K562 (cell line): ENCODE data around the gene PPP2R2B. TPM values are rescaled to one million over a fixed set of nuclear protein-coding genes. Genes with fewer than 3 reads are reported as not detected.

ENCODE experiments used
- ELF4 ChIP-seq: fragments of 450-650 bp; formaldehyde crosslinking; IDR thresholded peaks from 2 replicates; pipeline ENCODE4 v1.4.0; 2022; ENCODE audit warnings: missing genetic modification characterization
- NBN ChIP-seq: fragments of 450-650 bp; IDR thresholded peaks from 2 replicates; pipeline ENCODE4 v1.6.1; 2016; ENCODE audit warnings: low read depth, mild to moderate bottlenecking
- TAF1 ChIP-seq: IDR thresholded peaks from 2 replicates; pipeline ENCODE4 v1.6.1; 2011; ENCODE audit warnings: mild to moderate bottlenecking, low read length, moderate library complexity; ENCODE audit not compliant: insufficient read depth, control insufficient read depth, severe bottlenecking; ENCODE audit errors: extremely low read depth
- ZKSCAN1 ChIP-seq: fragments of 150-350 bp; IDR thresholded peaks from 2 replicates; pipeline ENCODE4 v1.6.1; 2016; ENCODE audit warnings: low read depth, low read length
- ZNF212 ChIP-seq: fragments of 450-650 bp; formaldehyde crosslinking; IDR thresholded peaks from 2 replicates; pipeline ENCODE4 v1.4.0; 2020; ENCODE audit warnings: mild to moderate bottlenecking
- ZNF609 ChIP-seq: sonication (generic); formaldehyde crosslinking; IDR thresholded peaks from 2 replicates; pipeline ENCODE4 v1.8.1; 2023; ENCODE audit warnings: missing genetic modification reagents, mild to moderate bottlenecking, borderline replicate concordance
- polyA plus RNA-seq, 8 experiments: library from polyadenylated mRNA; depleted of rRNA in 4 of 8; stranded (reverse) in 5 of 8; unstranded in 3 of 8; fragments of >200 nt; fragmentation: Nextera tagmentation in 2 of 8; fragmentation: Illumina TruSeq in 1 of 8; extraction: Ambion mirVana in 2 of 8; extraction: Trizol in 1 of 8; gene quantifications; 2 replicates each; pipeline versions ENCODE4 v1.2.1 to v1.2.3, GENCODE V29; 2011 to 2014; ENCODE audit warnings: inconsistent platforms in 1 of 8, missing spikeins in 1 of 8
- total RNA-seq, 7 experiments: library from RNA; depleted of rRNA in 6 of 7; stranded (reverse); fragments of >200 nt in 6 of 7; fragmentation: Illumina TruSeq in 2 of 7; extraction: Trizol in 2 of 7; gene quantifications; 2 replicates each; pipeline versions ENCODE4 v1.2.1 to v1.2.3, GENCODE V29; 2011 to 2021; ENCODE audit warnings: low replicate concordance in 1 of 7

Gene PPP2R2B
- total and polyA plus RNA-seq, 9 of the 15 experiments (the other 6 are each of a cell fraction or from before 2014, with no cell fraction given): not detected

- no peak for TF ChIP-seq ZNF609 (CRISPR knock-in tag)
- TF ChIP-seq TAF1: no peak
- TF ChIP-seq ZNF212 (CRISPR knock-in tag): no peak
- TF ChIP-seq NBN: no peak
- TF ChIP-seq ZKSCAN1: no peak
- TF ChIP-seq ELF4 (CRISPR knock-in tag): no peak
Measured at GRCh38 chr5:146682899-146683532, 195.5 kb downstream of the PPP2R2B start (continued).
